Measurements from ENCODE around the gene CRLF1. TPM values are rescaled to one million over a fixed set of nuclear protein-coding genes. Genes with fewer than 3 reads are reported as not detected.

Gene CRLF1
- total RNA-seq, 1 donor from 2014 or later = 23.4 TPM

- no peaks in the 10 kb centered on the region for H3K27me3 ChIP-seq
- TF ChIP-seq, protein P1, sequence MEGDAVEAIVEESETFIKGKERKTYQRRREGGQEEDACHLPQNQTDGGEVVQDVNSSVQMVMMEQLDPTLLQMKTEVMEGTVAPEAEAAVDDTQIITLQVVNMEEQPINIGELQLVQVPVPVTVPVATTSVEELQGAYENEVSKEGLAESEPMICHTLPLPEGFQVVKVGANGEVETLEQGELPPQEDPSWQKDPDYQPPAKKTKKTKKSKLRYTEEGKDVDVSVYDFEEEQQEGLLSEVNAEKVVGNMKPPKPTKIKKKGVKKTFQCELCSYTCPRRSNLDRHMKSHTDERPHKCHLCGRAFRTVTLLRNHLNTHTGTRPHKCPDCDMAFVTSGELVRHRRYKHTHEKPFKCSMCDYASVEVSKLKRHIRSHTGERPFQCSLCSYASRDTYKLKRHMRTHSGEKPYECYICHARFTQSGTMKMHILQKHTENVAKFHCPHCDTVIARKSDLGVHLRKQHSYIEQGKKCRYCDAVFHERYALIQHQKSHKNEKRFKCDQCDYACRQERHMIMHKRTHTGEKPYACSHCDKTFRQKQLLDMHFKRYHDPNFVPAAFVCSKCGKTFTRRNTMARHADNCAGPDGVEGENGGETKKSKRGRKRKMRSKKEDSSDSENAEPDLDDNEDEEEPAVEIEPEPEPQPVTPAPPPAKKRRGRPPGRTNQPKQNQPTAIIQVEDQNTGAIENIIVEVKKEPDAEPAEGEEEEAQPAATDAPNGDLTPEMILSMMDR (IDR thresholded peaks at IDR 0.05) = no peak
- peak overlapping the region; percentile 85 for H3K27ac ChIP-seq
- no peak overlapping the region for H3K4me3 ChIP-seq
- ATAC-seq (no peak), DNase-seq (no peak)
- intact Hi-C loops (cut with DNase I) = no loop called here
- H3K9me3 ChIP-seq = no peaks in the 10 kb centered on the region
- peaks cover 30% of the 10 kb centered on the region for H3K4me1 ChIP-seq
- no peaks in the 10 kb centered on the region for H3K36me3 ChIP-seq
These were observed 44.7 kb upstream of the CRLF1 start for GRCh38 chr19:18651300-18651699.

GRCh38 chr19:18650468-18651041 is 44.0 kb upstream of the CRLF1 start:
- Histone ChIP-seq H3K9me3 (no peaks in the 10 kb centered on the region), H3K36me3 (no peaks in the 10 kb centered on the region), H3K27ac (peak overlapping the region; percentile 85), H3K4me1 (peaks cover 30% of the 10 kb centered on the region), H3K4me3 (peak overlapping the region; percentile 14), H3K27me3 (no peaks in the 10 kb centered on the region)
- ATAC-seq (peak; percentile 52), DNase-seq (no peak)
- intact Hi-C loops (cut with DNase I) = no loop called here
- TF ChIP-seq, protein P1 (IDR thresholded peaks at IDR 0.05) = no peak

DNA sequence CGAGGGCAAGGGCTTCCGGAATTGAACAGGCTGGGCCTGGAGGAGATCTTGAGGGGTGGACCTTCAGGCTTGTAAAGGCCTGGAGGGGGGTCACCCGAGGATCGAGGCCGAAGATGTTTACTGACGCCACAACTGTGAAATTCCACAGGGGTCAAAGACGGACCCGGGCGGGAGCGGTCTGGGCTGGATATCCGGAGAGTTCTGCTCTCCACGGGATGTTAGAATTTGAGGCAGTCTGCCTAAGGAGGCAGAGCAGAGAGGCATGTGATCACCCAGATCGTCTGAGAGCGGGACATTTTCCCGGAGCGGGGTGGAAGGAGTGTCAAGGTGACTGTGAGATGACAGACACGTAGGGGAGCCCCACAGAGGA is 43.4 kb upstream of the CRLF1 start:
- ATAC-seq (peak; percentile 28), DNase-seq (no peak)
- intact Hi-C loops (cut with DNase I) = no loop called here
- peak overlapping the region; percentile 14 for H3K4me3 ChIP-seq
- H3K4me1 ChIP-seq = peaks cover 30% of the 10 kb centered on the region
- TF ChIP-seq, protein P1 (IDR thresholded peaks at IDR 0.05) = no peak
- H3K9me3 ChIP-seq = no peaks in the 10 kb centered on the region
- H3K36me3 ChIP-seq = no peaks in the 10 kb centered on the region
- H3K27me3 ChIP-seq = no peaks in the 10 kb centered on the region
- peak overlapping the region; percentile 85 for H3K27ac ChIP-seq

- Histone ChIP-seq H3K4me3 (peak overlapping the region; percentile 11), H3K9me3 (no peaks in the 10 kb centered on the region), H3K36me3 (no peaks in the 10 kb centered on the region), H3K27ac (peak overlapping the region; percentile 85), H3K4me1 (peaks cover 30% of the 10 kb centered on the region), H3K27me3 (no peaks in the 10 kb centered on the region)
- DNase-seq = peak; percentile 77
- ATAC-seq = peak; percentile 66
- TF ChIP-seq, protein P1 (IDR thresholded peaks at IDR 0.05) = no peak
- intact Hi-C loops (cut with DNase I) = no loop called here
These were observed 42.9 kb upstream of the CRLF1 start for GRCh38 chr19:18649371-18650020.

- peak overlapping the region; percentile 11 for H3K4me3 ChIP-seq
- H3K27me3 ChIP-seq = no peaks in the 10 kb centered on the region
- no peaks in the 10 kb centered on the region for H3K36me3 ChIP-seq
- intact Hi-C loops (cut with DNase I) = no loop called here
- ATAC-seq = peak; percentile 23
- H3K9me3 ChIP-seq = no peaks in the 10 kb centered on the region
- DNase-seq = no peak
- TF ChIP-seq, protein P1 (IDR thresholded peaks at IDR 0.05) = no peak
- peak overlapping the region; percentile 85 for H3K27ac ChIP-seq
- H3K4me1 ChIP-seq = peaks cover 30% of the 10 kb centered on the region
These were observed 42.3 kb upstream of the CRLF1 start for GRCh38 chr19:18648973-18649315.
